Muscle layer of colon (tissue), 2 donors: ENCODE measurements around the gene UBE3B.

Experiments
- H3K27ac ChIP-seq: one replicate; pipeline ENCODE4 v1.7.0; 2013; ENCODE audit warnings: low read depth, mild to moderate bottlenecking, low read length, moderate library complexity
- H3K27me3 ChIP-seq, 2 donors: one replicate each; pipeline ENCODE4 v1.7.0; 2013; ENCODE audit warnings: low read length in 2 of 2, mild to moderate bottlenecking in 2 of 2; ENCODE audit not compliant: insufficient read depth in 2 of 2, control insufficient read depth in 1 of 2
- H3K36me3 ChIP-seq: one replicate; pipeline ENCODE4 v1.7.0; 2013; ENCODE audit warnings: mild to moderate bottlenecking, low read length; ENCODE audit not compliant: insufficient read depth
- H3K4me1 ChIP-seq: one replicate; pipeline ENCODE4 v1.7.0; 2013; ENCODE audit warnings: mild to moderate bottlenecking, low read length; ENCODE audit not compliant: insufficient read depth
- H3K4me3 ChIP-seq, 2 donors: one replicate each; pipeline ENCODE4 v1.7.0; 2013; ENCODE audit warnings: low read length in 2 of 2, low read depth in 1 of 2, mild to moderate bottlenecking in 1 of 2, moderate library complexity in 1 of 2
- H3K9ac ChIP-seq: one replicate; pipeline ENCODE4 v1.7.0; 2013; ENCODE audit warnings: low read length
- H3K9me3 ChIP-seq: one replicate; pipeline ENCODE4 v1.7.0; 2013; ENCODE audit warnings: mild to moderate bottlenecking, low read length
- donor health status: abdominal sarcoma.
- donor health status: Adenocarcinoma of cecum.

The UBE3B gene

DNA sequence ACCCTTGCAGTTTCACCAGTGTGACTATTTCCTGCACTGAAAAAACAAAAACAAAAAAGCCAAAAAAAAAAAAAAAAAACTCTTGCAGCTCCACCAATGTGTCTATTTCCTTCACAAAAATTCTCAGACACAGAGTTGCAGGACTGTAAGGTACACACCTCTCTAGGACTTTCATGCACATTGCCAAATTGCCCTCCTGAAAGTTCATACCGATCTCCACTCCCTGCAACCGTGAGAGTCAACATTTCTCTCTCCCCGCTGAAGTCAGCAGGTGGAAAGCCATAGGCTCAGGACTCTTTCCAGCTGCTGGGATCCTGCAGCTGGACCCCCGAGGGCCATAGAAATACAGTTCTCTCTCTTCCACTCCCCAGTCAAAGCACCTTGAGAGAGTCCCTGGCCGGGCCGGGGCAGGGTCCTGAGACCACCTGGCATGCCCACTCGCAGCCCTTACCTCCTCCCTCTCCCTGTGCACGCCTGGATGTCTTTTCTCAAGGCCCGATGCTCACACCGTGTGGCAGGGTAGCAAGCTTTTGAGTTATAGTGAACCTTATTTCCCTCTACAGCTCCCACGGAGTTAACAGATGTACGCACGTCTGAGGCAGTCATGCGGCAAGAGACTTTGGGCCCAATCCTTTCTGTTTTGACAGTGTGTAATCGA is 72.3 kb downstream of the UBE3B start:
- Histone ChIP-seq H3K4me3 (no peak overlapping the region), H3K36me3 (no peaks in the 10 kb centered on the region), H3K4me1 (no peaks in the 10 kb centered on the region), H3K9ac (no peak overlapping the region), H3K27me3 (peaks cover 23 to 51% of the 10 kb centered on the region in 2 donors), H3K9me3 (no peaks in the 10 kb centered on the region), H3K27ac (no peak overlapping the region)

GRCh38 chr12:109550281-109550680 is 72.8 kb downstream of the UBE3B start:
- no peak overlapping the region for H3K4me3 ChIP-seq
- no peaks in the 10 kb centered on the region for H3K36me3 ChIP-seq
- H3K9me3 ChIP-seq, result no peaks in the 10 kb centered on the region
- no peak overlapping the region for H3K27ac ChIP-seq
- H3K9ac ChIP-seq, result no peak overlapping the region
- H3K27me3 ChIP-seq, result peaks cover 23 to 51% of the 10 kb centered on the region in 2 donors
- H3K4me1 ChIP-seq, result no peaks in the 10 kb centered on the region

DNA sequence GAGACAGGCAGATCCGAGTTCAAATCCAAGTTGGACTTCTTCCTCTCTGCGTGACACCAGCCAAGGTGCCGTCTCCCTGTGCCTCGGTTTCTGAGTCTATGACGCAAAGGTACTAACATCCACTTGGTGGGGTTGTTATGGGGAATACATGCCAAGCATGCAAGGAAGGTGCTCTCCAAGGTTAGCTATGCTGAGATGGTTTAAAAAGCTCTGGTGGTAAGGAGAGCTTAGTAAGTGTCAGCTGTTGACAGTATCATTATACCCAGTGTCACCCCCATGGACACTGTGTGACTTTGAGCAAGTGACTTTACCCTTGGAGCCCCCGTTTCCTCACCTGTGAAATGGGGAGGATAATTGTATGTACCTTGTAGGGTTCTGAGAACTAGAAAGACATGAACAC is 73.7 kb downstream of the UBE3B start:
- Histone ChIP-seq H3K9ac (no peak overlapping the region), H3K4me1 (no peaks in the 10 kb centered on the region), H3K36me3 (no peaks in the 10 kb centered on the region), H3K27me3 (peaks cover 23 to 51% of the 10 kb centered on the region in 2 donors), H3K27ac (no peak overlapping the region), H3K4me3 (no peak overlapping the region), H3K9me3 (no peaks in the 10 kb centered on the region)

- no peak overlapping the region for H3K27ac ChIP-seq
- H3K4me1 ChIP-seq, result no peaks in the 10 kb centered on the region
- peaks cover 23 to 48% of the 10 kb centered on the region in 2 donors for H3K27me3 ChIP-seq
- no peak overlapping the region for H3K9ac ChIP-seq
- H3K36me3 ChIP-seq, result no peaks in the 10 kb centered on the region
- no peaks in the 10 kb centered on the region for H3K9me3 ChIP-seq
- H3K4me3 ChIP-seq, result no peak overlapping the region
These were observed 75.5 kb downstream of the UBE3B start for GRCh38 chr12:109552971-109553370.

DNA sequence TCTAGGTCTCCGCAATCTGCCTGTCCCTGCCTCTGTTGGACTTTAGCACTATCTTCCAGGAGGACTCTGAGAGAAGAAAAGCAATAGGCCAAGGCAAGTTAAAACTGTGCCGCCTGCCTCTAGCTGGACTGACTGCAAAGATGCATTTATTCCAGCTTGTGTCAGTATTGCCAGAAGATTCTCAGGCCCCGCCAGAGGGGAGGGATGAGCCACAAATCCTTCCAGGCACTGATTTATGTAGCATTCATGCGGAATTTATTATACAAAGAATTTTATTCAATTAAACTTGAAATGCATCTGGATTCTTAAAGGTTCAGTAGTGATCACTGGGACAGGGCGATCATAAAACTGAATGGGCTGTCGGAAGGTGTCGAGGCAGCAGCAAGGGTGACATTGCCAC is 76.0 kb downstream of the UBE3B start:
- Histone ChIP-seq H3K9me3 (no peaks in the 10 kb centered on the region), H3K36me3 (no peaks in the 10 kb centered on the region), H3K4me1 (no peaks in the 10 kb centered on the region), H3K27ac (no peak overlapping the region), H3K9ac (no peak overlapping the region), H3K27me3 (peaks cover 21 to 43% of the 10 kb centered on the region in 2 donors), H3K4me3 (no peak overlapping the region)

DNA sequence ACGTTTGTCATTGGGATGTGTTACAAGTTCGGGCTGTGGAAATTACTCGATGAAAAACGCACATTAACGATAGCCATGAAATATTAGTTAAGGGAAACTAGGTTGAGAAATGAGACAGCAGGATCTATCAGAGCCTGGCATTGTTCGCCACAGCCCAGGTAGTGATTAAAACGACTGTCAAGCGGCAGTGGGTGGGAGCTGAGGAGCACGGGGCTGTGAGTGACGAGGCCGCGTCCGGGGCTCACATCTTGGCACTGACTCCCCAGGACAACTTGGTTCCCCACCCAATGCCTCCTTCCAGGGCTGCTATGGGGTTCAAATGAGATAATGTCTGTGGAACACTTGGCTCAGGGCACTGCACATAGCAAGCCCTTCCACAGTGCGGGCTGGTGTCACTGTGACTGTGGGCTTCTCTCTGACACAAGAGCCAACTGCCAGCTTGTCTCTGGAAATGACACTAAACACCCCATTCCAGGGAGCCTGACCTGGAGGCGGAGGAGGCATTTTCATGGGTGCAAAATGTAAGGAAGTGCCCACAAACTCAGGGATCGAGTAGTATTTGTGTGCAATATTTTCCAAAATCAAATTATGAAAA is 76.6 kb downstream of the UBE3B start:
- H3K27me3 ChIP-seq, result peaks cover 16 to 38% of the 10 kb centered on the region in 2 donors
- H3K27ac ChIP-seq, result no peak overlapping the region
- no peaks in the 10 kb centered on the region for H3K4me1 ChIP-seq
- H3K36me3 ChIP-seq, result no peaks in the 10 kb centered on the region
- no peak overlapping the region for H3K9ac ChIP-seq
- H3K4me3 ChIP-seq, result no peak overlapping the region
- H3K9me3 ChIP-seq, result no peaks in the 10 kb centered on the region

- H3K27ac ChIP-seq, result no peak overlapping the region
- no peak overlapping the region for H3K9ac ChIP-seq
- no peaks in the 10 kb centered on the region for H3K9me3 ChIP-seq
- H3K4me3 ChIP-seq, result no peak overlapping the region
- no peaks in the 10 kb centered on the region for H3K4me1 ChIP-seq
- peaks cover 8 to 34% of the 10 kb centered on the region in 2 donors for H3K27me3 ChIP-seq
- H3K36me3 ChIP-seq, result no peaks in the 10 kb centered on the region
These were observed 77.3 kb downstream of the UBE3B start for GRCh38 chr12:109554761-109555160.

- no peaks in the 10 kb centered on the region for H3K9me3 ChIP-seq
- no peak overlapping the region for H3K27ac ChIP-seq
- H3K4me1 ChIP-seq, result no peaks in the 10 kb centered on the region
- no peak overlapping the region for H3K9ac ChIP-seq
- peaks cover 0 to 25% of the 10 kb centered on the region in 2 donors for H3K27me3 ChIP-seq
- no peaks in the 10 kb centered on the region for H3K36me3 ChIP-seq
- H3K4me3 ChIP-seq, result no peak overlapping the region
These were observed 78.2 kb downstream of the UBE3B start for GRCh38 chr12:109555431-109556315.

GRCh38 chr12:109557200-109557599 is 79.8 kb downstream of the UBE3B start:
- no peak overlapping the region for H3K9ac ChIP-seq
- H3K36me3 ChIP-seq, result no peaks in the 10 kb centered on the region
- peaks cover 0 to 16% of the 10 kb centered on the region in 2 donors for H3K27me3 ChIP-seq
- no peak overlapping the region for H3K4me3 ChIP-seq
- H3K4me1 ChIP-seq, result no peaks in the 10 kb centered on the region
- no peak overlapping the region for H3K27ac ChIP-seq
- H3K9me3 ChIP-seq, result no peaks in the 10 kb centered on the region

DNA sequence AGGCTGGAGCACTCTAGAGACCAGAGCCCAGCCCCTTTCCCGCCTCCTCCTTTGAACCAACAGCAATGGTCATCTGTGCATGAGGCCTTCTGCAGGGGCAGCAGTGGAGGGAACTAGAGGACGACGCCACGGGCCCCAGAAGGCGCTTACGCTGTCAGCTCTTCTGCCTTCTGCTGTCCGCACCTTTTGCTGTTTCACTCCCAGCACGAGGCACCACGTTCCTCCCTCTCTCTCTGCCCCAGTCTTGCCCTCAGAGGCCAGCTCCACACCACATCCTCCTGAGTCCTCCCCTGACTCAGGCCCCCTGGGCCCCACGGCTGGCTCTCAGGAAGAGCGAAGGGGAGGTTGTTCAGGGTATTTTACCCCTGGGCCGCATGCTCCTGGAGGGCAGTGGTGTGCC is 80.4 kb downstream of the UBE3B start:
- no peak overlapping the region for H3K27ac ChIP-seq
- peaks cover 0 to 10% of the 10 kb centered on the region in 2 donors for H3K27me3 ChIP-seq
- H3K4me3 ChIP-seq, result no peak overlapping the region
- no peaks in the 10 kb centered on the region for H3K4me1 ChIP-seq
- no peaks in the 10 kb centered on the region for H3K36me3 ChIP-seq
- H3K9me3 ChIP-seq, result no peaks in the 10 kb centered on the region
- H3K9ac ChIP-seq, result no peak overlapping the region

- Histone ChIP-seq H3K27ac (no peak overlapping the region), H3K27me3 (peaks cover 0 to 3% of the 10 kb centered on the region in 2 donors), H3K9me3 (no peaks in the 10 kb centered on the region), H3K4me1 (no peaks in the 10 kb centered on the region), H3K9ac (no peak overlapping the region), H3K4me3 (no peak overlapping the region), H3K36me3 (peaks cover 2% of the 10 kb centered on the region)
These were observed 81.2 kb downstream of the UBE3B start for GRCh38 chr12:109558374-109559199.
